ENCODE measurements around the gene CROCC2. TPM values are rescaled to one million over a fixed set of nuclear protein-coding genes. Genes with fewer than 3 reads are reported as not detected.
A peak's percentile ranks its signal among the peaks of the same experiment; 100 is the strongest.

Gene CROCC2
- total RNA-seq, 6 donors from 2014 or later = 0.23 to 17.8 (median 7.6) TPM

GRCh38 chr2:241029599-241030332, 123.6 kb downstream of the CROCC2 start:
- H3K4me3 ChIP-seq = no peak overlapping the region
- DNase-seq = peak in 1 of 2 donors; percentile 76
- peaks cover 8 to 19% (median 18%) of the 10 kb centered on the region in 4 donors for H3K9me3 ChIP-seq
- H3K27me3 ChIP-seq = no peaks in the 10 kb centered on the region
- no peak for TF ChIP-seq POLR2AphosphoS5 (IDR thresholded peaks at IDR 0.05)
- TF ChIP-seq CTCF (IDR thresholded peaks at IDR 0.05) = no peak
- TF ChIP-seq EP300 (IDR thresholded peaks at IDR 0.05) = no peak
- no peak for TF ChIP-seq POLR2A (IDR thresholded peaks at IDR 0.05)
- H3K36me3 ChIP-seq = peaks cover 0 to 27% (median 8%) of the 10 kb centered on the region in 4 donors
- ATAC-seq (ENCODE audit: low FRiP score in 2 of 2) = peak; percentile 30 to 38
- peaks cover 0 to 6% (median 0%) of the 10 kb centered on the region in 4 donors for H3K4me1 ChIP-seq
- WGBS, 2 donors = 75 to 93% methylated on average over 3 to 15 of the region's 17 CpGs
- H3K27ac ChIP-seq = no peak overlapping the region

GRCh38 chr2:241030333-241030680, 124.2 kb downstream of the CROCC2 start:
- ATAC-seq (ENCODE audit: low FRiP score in 2 of 2) = no peak
- Histone ChIP-seq H3K9me3 (peaks cover 5 to 14% (median 12%) of the 10 kb centered on the region in 4 donors), H3K36me3 (peaks cover 0 to 27% (median 8%) of the 10 kb centered on the region in 4 donors), H3K4me3 (no peak overlapping the region), H3K4me1 (peaks cover 0 to 7% (median 0%) of the 10 kb centered on the region in 4 donors), H3K27me3 (no peaks in the 10 kb centered on the region), H3K27ac (no peak overlapping the region)
- peak in 1 of 2 donors; percentile 78 for DNase-seq
- TF ChIP-seq POLR2A (IDR thresholded peaks at IDR 0.05) = no peak
- no peak for TF ChIP-seq CTCF (IDR thresholded peaks at IDR 0.05)
- no peak for TF ChIP-seq EP300 (IDR thresholded peaks at IDR 0.05)
- TF ChIP-seq POLR2AphosphoS5 (IDR thresholded peaks at IDR 0.05) = no peak
- 92 to 97% methylated on average over 4 to 14 of the region's 15 CpGs for WGBS, 2 donors

GRCh38 chr2:241030883-241031282, 124.7 kb downstream of the CROCC2 start:
- Histone ChIP-seq H3K4me1 (peaks cover 0 to 10% (median 0%) of the 10 kb centered on the region in 4 donors), H3K4me3 (no peak overlapping the region), H3K36me3 (peaks cover 0 to 27% (median 8%) of the 10 kb centered on the region in 4 donors), H3K27ac (no peak overlapping the region), H3K27me3 (no peaks in the 10 kb centered on the region), H3K9me3 (peaks cover 0 to 10% (median 7%) of the 10 kb centered on the region in 4 donors)
- TF ChIP-seq CTCF (IDR thresholded peaks at IDR 0.05) (no peak), POLR2AphosphoS5 (IDR thresholded peaks at IDR 0.05) (no peak)
- ATAC-seq (ENCODE audit: low FRiP score in 2 of 2) = no peak
- DNase-seq = no peak
- 94 to 96% methylated on average over 7 of the region's 7 CpGs for WGBS, 2 donors

- H3K27ac ChIP-seq = peak overlapping the region in 1 of 4 donors; percentile 8
- H3K9me3 ChIP-seq = peaks cover 0 to 5% (median 2%) of the 10 kb centered on the region in 4 donors
- DNase-seq = no peak
- TF ChIP-seq POLR2A (IDR thresholded peaks at IDR 0.05) = no peak
- no peak for TF ChIP-seq POLR2AphosphoS5 (IDR thresholded peaks at IDR 0.05)
- no peak for TF ChIP-seq CTCF (IDR thresholded peaks at IDR 0.05)
- TF ChIP-seq EP300 (IDR thresholded peaks at IDR 0.05) = no peak
- ATAC-seq (ENCODE audit: low FRiP score in 2 of 2) = peak in 1 of 2 donors; percentile 7
- H3K4me1 ChIP-seq = peaks cover 5 to 18% (median 6%) of the 10 kb centered on the region in 4 donors
- no peak overlapping the region for H3K4me3 ChIP-seq
- peaks cover 0 to 27% (median 8%) of the 10 kb centered on the region in 4 donors for H3K36me3 ChIP-seq
- 64 to 94% methylated on average over 20 of the region's 20 CpGs for WGBS, 2 donors
- H3K27me3 ChIP-seq = no peaks in the 10 kb centered on the region
Observed at GRCh38 chr2:241031436-241032165, 125.5 kb downstream of the CROCC2 start.
